HepG2 (cell line): ENCODE measurements around the gene IRS1.

ENCODE experiments used
- CREM ChIP-seq, 2 experiments: sonication (generic) in 1 of 2; formaldehyde crosslinking in 1 of 2; IDR thresholded peaks; 2 replicates each; pipeline versions ENCODE4 v1.4.0 to v1.6.1; 2016 to 2020; ENCODE audit warnings: antibody characterized with exemption in 1 of 2, mild to moderate bottlenecking in 1 of 2, missing genetic modification reagents in 1 of 2
- POLR2A ChIP-seq, 2 experiments: IDR thresholded peaks; 2 replicates each; pipeline ENCODE4 v1.6.1; 2011; ENCODE audit warnings: low read depth in 2 of 2, low read length in 2 of 2, mild to moderate bottlenecking in 1 of 2, moderate library complexity in 1 of 2; ENCODE audit not compliant: insufficient read depth in 1 of 2
- ZNF251 ChIP-seq: sonication (generic); formaldehyde crosslinking; IDR thresholded peaks from 2 replicates; pipeline ENCODE4 v1.9.0; 2021; ENCODE audit warnings: mild to moderate bottlenecking, missing genetic modification reagents
- ZNF607 ChIP-seq: sonication (generic); formaldehyde crosslinking; IDR thresholded peaks from 2 replicates; pipeline ENCODE4 v1.5.1; 2020; ENCODE audit warnings: missing genetic modification reagents, mild to moderate bottlenecking, borderline replicate concordance
- TF ChIP-seq, protein P1 (sequence below): sonication (generic); formaldehyde crosslinking; IDR thresholded peaks from 2 replicates; pipeline ENCODE4 v1.5.0; 2020; ENCODE audit warnings: mild to moderate bottlenecking, missing genetic modification reagents, moderate library complexity

DNA sequence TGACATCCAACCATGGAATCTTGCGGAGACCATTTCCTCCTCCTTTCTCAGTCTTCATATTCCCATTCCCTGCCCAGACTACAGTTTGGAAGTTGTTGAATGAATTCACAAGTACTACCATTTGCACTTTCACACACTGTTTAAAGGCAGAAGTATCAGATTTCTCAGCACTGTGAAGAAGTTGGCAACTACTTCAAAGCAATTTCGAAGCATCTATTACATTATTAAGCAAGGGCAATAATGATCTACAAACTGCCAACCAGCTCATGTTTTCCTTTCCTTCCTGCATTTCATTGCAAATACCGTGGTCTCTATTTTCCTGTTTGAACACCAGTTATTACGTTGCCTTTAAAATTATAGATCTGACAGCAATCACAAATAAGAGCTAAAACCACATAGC, 105.5 kb downstream of the IRS1 start:
- TF ChIP-seq, protein P1, sequence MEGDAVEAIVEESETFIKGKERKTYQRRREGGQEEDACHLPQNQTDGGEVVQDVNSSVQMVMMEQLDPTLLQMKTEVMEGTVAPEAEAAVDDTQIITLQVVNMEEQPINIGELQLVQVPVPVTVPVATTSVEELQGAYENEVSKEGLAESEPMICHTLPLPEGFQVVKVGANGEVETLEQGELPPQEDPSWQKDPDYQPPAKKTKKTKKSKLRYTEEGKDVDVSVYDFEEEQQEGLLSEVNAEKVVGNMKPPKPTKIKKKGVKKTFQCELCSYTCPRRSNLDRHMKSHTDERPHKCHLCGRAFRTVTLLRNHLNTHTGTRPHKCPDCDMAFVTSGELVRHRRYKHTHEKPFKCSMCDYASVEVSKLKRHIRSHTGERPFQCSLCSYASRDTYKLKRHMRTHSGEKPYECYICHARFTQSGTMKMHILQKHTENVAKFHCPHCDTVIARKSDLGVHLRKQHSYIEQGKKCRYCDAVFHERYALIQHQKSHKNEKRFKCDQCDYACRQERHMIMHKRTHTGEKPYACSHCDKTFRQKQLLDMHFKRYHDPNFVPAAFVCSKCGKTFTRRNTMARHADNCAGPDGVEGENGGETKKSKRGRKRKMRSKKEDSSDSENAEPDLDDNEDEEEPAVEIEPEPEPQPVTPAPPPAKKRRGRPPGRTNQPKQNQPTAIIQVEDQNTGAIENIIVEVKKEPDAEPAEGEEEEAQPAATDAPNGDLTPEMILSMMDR (CRISPR knock-in tag), result no peak
- TF ChIP-seq POLR2A (IDR thresholded peaks at IDR 0.05; ENCODE audit: insufficient read depth in 1 of 2, low read depth in 2 of 2, low read length in 2 of 2) (no peak), CREM (IDR thresholded peaks at IDR 0.05) (no peak), CREM (CRISPR knock-in tag; IDR thresholded peaks at IDR 0.05) (no peak), ZNF251 (CRISPR knock-in tag) (no peak), ZNF607 (CRISPR knock-in tag) (no peak)
